Progenitor cell of endocrine pancreas (in vitro differentiated cells): ENCODE data around the gene ZNF296. TPM values are rescaled to one million over a fixed set of nuclear protein-coding genes. Genes with fewer than 3 reads are reported as not detected.

Source experiments
- DNase-seq: peaks from one replicate; pipeline ENCODE4 v3.0.0; 2021; ENCODE audit warnings: low spot score; ENCODE audit not compliant: unreplicated experiment
- H3K27ac Mint-ChIP-seq: 2 replicates; pipeline ENCODE4 v1.8.0; 2021; ENCODE audit warnings: mild to moderate bottlenecking, moderate library complexity, mixed read lengths
- H3K27me3 Mint-ChIP-seq: 2 replicates; pipeline ENCODE4 v1.8.0; 2021; ENCODE audit warnings: mixed read lengths
- H3K36me3 Mint-ChIP-seq: 2 replicates; pipeline ENCODE4 v1.8.0; 2022; ENCODE audit warnings: mixed read lengths; ENCODE audit not compliant: insufficient read depth
- H3K4me1 Mint-ChIP-seq: 2 replicates; pipeline ENCODE4 v1.8.0; 2021; ENCODE audit warnings: low read depth, mixed read lengths
- H3K4me3 Mint-ChIP-seq: 2 replicates; pipeline ENCODE4 v1.8.0; 2021; ENCODE audit warnings: low read depth, mild to moderate bottlenecking, moderate library complexity, mixed read lengths
- H3K9me3 Mint-ChIP-seq: 2 replicates; pipeline ENCODE4 v1.8.0; 2021; ENCODE audit warnings: low read depth, mixed read lengths
- long read RNA-seq: library from polyadenylated mRNA; unstranded; transcript quantifications from one replicate; pipeline ENCODE4 v2.0.0, GENCODE V29; 2020
- total RNA-seq: library from RNA; stranded (reverse); gene quantifications from 2 replicates; pipeline ENCODE4 v1.2.1, GENCODE V29; 2021
- TF ChIP-seq, protein P1 (sequence below): fragments of 200-600 bp; sonication (generic); IDR thresholded peaks from one replicate; pipeline ENCODE4 v1.5.0; 2021; ENCODE audit warnings: antibody characterized with exemption, mild to moderate bottlenecking; ENCODE audit not compliant: unreplicated experiment

The ZNF296 gene
- 1.1 and 1.3 TPM in 2 replicates for total RNA-seq
- long read RNA-seq, partial matches to known transcripts: 0 of 2 reads
- long read RNA-seq, other reads (novel, unspliced or antisense): 1 of 2 reads

DNA sequence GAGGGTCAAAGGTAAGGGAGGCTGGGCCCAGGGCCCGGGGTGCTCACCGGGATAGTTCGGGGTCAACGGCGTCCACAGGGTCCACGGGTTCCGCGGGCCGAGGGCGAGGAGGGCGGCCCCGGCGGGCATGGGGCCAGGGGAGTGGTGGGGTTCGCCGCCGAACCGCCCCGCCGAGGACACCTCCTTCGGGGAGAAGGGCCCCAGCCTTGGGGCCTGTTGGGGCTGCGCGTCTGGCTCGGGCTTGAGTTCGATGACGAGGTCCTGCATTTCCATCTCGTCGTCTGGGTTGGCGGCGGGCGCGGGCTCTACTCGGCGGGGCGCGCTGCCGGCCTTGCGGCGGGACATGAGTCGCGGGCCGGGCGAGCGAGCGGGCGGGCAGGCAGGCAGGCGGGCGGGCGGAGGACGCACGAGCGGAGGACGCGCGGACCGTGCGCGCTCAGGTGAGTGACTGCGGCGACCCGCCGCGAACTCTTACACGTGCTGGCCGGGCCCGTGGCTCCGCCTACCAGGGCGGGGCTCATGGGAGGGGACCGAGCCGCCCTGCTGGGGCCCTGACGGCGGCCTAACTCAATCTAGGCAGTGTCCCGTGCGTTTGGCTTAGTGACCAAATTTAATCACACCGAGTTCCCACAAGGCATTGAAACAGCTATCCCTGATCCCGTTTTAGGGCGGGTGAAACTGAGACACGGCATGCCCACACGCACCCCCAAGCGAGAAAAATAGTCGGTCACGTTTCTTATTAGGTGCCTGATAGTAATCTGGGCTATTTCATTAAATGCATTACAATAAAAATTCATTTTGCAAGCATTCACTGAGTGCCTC lies at the start of gene ZNF296:
Gene ZNF296 (minus strand): TSS at position 450 of the 822 bp plus-strand sequence. CDS start 105 bp downstream, at position 345.
- H3K4me3 Mint-ChIP-seq: peak within 1 kb of the TSS; percentile 58
- peaks cover 19% of the 10 kb centered on the region for H3K4me1 Mint-ChIP-seq
- peak within 1 kb of the TSS; percentile 37 for H3K27ac Mint-ChIP-seq
- peak; percentile 55 for DNase-seq
- no peaks in the 10 kb centered on the region for H3K36me3 Mint-ChIP-seq
- no peaks in the 10 kb centered on the region for H3K9me3 Mint-ChIP-seq
- H3K27me3 Mint-ChIP-seq: peaks cover 22% of the 10 kb centered on the region
- TF ChIP-seq, protein P1, sequence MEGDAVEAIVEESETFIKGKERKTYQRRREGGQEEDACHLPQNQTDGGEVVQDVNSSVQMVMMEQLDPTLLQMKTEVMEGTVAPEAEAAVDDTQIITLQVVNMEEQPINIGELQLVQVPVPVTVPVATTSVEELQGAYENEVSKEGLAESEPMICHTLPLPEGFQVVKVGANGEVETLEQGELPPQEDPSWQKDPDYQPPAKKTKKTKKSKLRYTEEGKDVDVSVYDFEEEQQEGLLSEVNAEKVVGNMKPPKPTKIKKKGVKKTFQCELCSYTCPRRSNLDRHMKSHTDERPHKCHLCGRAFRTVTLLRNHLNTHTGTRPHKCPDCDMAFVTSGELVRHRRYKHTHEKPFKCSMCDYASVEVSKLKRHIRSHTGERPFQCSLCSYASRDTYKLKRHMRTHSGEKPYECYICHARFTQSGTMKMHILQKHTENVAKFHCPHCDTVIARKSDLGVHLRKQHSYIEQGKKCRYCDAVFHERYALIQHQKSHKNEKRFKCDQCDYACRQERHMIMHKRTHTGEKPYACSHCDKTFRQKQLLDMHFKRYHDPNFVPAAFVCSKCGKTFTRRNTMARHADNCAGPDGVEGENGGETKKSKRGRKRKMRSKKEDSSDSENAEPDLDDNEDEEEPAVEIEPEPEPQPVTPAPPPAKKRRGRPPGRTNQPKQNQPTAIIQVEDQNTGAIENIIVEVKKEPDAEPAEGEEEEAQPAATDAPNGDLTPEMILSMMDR: no peak

DNA sequence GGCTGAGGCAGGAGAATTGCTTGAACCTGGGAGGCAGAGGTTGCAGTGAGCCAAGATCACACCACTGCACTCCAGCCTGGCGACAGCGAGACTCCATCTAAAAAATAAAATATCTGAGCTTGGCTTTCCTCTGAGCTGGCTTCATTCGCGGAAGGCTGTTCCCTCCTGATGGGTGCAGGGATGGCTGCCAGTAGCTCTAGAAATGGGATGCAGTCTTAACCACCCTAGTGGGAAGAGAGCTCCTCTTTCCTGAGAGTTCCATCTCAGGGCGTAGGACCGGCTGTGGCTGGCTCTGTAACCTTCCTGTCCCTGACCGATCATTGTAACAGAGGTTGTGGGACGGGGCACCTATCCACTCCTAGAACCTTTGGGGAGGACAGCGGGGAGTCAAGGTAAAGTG lies 49.1 kb upstream of the ZNF296 start:
- Mint-ChIP-seq H3K27ac (no peak overlapping the region), H3K4me3 (no peak overlapping the region), H3K36me3 (no peaks in the 10 kb centered on the region), H3K9me3 (no peaks in the 10 kb centered on the region), H3K4me1 (peaks cover 7% of the 10 kb centered on the region), H3K27me3 (no peaks in the 10 kb centered on the region)
- no peak for DNase-seq
- TF ChIP-seq, protein P1: no peak

DNA sequence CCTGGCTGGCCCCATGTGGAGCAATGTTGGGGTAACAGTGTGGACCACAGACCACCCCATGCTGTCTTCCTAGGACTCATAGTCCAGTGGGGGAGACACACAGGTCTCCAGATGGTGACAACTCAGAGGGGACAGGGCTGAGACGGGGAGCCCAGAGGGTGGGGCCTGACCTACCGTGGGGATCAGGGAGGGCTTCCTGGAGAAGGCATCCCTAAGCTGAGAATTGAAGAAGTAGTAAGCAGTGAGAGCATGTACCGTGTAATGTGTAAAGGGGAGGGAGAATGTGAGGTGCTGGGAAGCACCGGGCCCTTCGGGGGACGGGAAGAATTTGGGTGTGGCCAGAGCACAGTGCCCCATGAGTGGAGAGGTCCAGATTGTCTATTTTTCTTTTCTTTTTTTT lies 47.7 kb upstream of the ZNF296 start:
- H3K4me1 Mint-ChIP-seq: peaks cover 7% of the 10 kb centered on the region
- no peaks in the 10 kb centered on the region for H3K27me3 Mint-ChIP-seq
- H3K27ac Mint-ChIP-seq: no peak overlapping the region
- no peak for DNase-seq
- H3K36me3 Mint-ChIP-seq: no peaks in the 10 kb centered on the region
- TF ChIP-seq, protein P1: no peak
- H3K9me3 Mint-ChIP-seq: no peaks in the 10 kb centered on the region
- H3K4me3 Mint-ChIP-seq: no peak overlapping the region

DNA sequence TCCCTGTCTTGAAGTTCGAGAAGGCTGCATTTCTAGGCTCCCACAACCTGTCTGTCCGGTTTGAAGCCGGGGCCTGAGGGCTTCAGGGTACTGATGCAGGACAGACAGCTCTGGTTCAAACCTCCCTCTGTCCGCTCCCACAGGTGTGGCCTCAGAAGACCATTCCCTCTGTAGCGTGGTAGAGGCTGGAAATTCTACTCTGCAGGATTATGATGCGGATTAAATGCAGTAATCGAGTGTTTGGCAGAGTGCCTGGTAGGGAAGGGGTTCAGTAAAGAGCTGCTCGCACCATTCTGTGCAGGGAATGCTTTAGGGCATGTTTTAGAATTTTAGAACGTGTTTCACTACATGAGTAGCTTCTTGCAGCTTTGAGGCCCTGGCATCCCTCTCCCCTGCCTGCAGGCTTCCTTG lies 47.2 kb upstream of the ZNF296 start:
- TF ChIP-seq, protein P1: no peak
- no peaks in the 10 kb centered on the region for H3K9me3 Mint-ChIP-seq
- no peak overlapping the region for H3K27ac Mint-ChIP-seq
- H3K4me1 Mint-ChIP-seq: peaks cover 7% of the 10 kb centered on the region
- no peaks in the 10 kb centered on the region for H3K27me3 Mint-ChIP-seq
- no peak for DNase-seq
- no peak overlapping the region for H3K4me3 Mint-ChIP-seq
- H3K36me3 Mint-ChIP-seq: no peaks in the 10 kb centered on the region

DNA sequence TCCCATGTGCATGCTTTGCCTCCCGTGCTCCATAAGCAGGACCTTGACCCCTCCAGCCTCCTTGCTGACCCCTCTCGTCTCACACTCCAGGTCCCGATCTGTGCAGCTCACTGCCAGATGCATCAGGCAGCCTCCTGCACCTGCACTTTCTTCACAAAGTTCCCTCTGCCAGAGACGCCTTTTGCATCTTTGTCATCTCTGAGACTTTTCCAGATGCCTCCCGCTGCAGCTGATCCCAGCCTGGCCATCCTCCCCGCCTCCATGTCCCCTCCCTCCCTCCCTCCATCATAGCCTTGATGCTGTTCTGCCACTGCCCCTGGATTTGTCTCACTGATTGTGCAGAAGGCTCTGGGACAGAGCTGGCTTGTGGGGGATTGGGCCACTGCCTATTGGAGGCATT lies 46.6 kb upstream of the ZNF296 start:
- TF ChIP-seq, protein P1: no peak
- H3K27me3 Mint-ChIP-seq: no peaks in the 10 kb centered on the region
- H3K9me3 Mint-ChIP-seq: no peaks in the 10 kb centered on the region
- H3K4me3 Mint-ChIP-seq: no peak overlapping the region
- no peaks in the 10 kb centered on the region for H3K36me3 Mint-ChIP-seq
- no peak for DNase-seq
- H3K4me1 Mint-ChIP-seq: peaks cover 7% of the 10 kb centered on the region
- H3K27ac Mint-ChIP-seq: peak overlapping the region; percentile 34
